SU-DHL-6 (cell line): ENCODE data around the gene LCE2A.

ENCODE experiments used
- CTCF ChIP-seq: fragments of 200-600 bp; sonication (generic); IDR thresholded peaks from one replicate; pipeline ENCODE4 v1.5.1; 2017; ENCODE audit warnings: antibody characterized with exemption, mild to moderate bottlenecking, low read length, moderate library complexity; ENCODE audit not compliant: insufficient read depth, poor library complexity, severe bottlenecking
- EZH2phosphoT487 ChIP-seq: fragments of 200-600 bp; sonication (generic), shearing (Covaris generic); conservative IDR thresholded peaks from 2 replicates; pipeline ENCODE4 v1.6.1; 2018; ENCODE audit warnings: mild to moderate bottlenecking, antibody characterized with exemption, low read length, moderate library complexity, mixed read lengths

- TF ChIP-seq CTCF (no peak), EZH2phosphoT487 (no peak)
Measured at GRCh38 chr1:152681616-152682015, 16.5 kb upstream of the LCE2A start.
